Measurements from ENCODE around the gene DONSON.

Gene DONSON

DNA sequence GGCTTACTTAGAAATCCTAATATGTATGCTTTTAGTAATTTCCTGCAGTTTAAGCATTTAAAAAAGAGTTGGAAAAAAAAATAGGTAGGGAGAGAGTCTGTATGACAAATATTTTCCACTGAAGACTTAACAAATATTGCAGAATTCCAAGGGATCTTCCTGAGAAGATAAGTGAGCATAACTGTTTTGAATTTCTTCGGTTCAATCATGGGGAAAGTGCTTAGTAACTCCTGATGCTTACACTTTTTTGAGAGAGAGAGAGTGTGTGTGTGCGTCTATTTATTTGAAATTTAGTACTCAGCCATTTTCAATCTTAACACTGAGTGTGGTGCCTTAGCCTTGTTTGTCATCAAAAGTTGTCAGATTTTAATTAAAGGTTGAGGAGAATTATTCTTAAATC lies 27.1 kb downstream of the DONSON start:
- DNase-seq, result no peak

DNA sequence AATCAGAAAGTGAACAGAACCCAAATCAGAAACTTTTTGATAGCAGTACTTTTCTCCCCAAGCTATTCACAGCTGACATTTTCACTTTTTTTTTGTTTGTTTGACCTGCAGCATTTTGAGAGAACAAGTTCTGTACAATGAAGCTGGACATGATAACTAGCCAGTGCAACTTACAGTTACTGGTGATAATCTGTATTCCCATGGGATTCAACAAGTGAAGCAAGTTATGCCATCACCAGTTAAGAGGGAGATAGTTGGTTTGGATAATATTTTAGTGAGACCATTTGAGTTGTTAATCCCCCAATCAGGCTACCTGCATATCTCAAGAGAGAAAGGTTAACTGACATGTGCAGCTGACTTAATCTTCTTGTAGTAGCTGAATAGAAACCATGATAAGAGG lies 27.5 kb downstream of the DONSON start:
- no peak for DNase-seq

- no peak for DNase-seq
These were observed 28.7 kb downstream of the DONSON start for GRCh38 chr21:33559813-33560212.

GRCh38 chr21:33558777-33559421 lies 29.6 kb downstream of the DONSON start:
- DNase-seq, result no peak

- DNase-seq, result no peak
These were observed 31.0 kb downstream of the DONSON start for GRCh38 chr21:33557447-33557846.

GRCh38 chr21:33554982-33555344 lies 33.5 kb downstream of the DONSON start:
- no peak for DNase-seq

DNA sequence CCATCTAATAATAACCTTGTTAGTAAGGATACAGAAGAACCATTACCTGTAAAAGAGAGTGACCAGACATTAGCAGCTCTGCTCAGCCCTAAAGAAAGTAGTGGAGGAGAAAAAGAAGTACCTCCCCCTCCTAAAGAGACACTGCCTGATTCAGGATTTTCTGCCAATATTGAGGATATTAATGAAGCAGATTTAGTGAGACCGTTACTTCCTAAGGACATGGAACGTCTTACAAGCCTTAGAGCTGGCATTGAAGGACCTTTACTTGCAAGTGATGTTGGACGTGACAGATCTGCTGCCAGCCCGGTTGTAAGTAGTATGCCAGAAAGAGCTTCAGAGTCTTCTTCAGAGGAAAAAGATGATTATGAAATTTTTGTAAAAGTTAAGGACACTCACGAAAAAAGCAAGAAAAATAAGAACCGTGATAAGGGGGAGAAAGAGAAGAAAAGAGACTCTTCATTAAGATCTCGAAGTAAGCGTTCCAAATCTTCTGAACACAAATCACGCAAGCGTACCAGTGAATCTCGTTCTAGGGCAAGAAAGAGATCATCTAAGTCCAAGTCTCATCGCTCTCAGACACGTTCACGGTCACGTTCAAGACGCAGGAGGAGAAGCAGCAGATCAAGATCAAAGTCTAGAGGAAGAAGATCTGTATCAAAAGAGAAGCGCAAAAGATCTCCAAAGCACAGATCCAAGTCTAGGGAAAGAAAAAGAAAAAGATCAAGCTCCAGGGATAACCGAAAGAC lies 34.1 kb downstream of the DONSON start:
- DNase-seq, result no peak

DNA sequence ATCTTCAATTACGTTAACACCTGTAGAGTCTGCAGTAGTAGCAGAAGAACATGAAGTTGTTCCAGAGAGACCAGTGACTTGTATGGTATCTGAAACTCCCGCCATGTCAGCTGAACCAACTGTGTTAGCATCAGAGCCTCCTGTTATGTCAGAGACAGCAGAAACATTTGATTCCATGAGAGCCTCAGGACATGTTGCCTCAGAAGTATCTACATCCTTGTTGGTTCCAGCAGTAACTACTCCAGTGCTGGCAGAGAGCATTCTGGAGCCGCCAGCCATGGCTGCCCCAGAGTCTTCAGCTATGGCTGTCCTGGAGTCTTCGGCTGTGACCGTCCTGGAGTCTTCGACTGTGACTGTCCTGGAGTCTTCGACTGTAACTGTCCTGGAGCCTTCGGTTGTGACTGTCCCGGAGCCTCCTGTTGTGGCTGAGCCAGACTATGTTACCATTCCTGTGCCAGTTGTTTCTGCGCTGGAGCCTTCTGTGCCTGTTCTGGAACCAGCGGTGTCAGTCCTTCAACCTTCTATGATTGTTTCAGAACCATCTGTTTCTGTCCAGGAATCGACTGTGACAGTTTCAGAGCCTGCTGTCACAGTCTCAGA lies 35.4 kb downstream of the DONSON start:
- DNase-seq, result no peak

DNA sequence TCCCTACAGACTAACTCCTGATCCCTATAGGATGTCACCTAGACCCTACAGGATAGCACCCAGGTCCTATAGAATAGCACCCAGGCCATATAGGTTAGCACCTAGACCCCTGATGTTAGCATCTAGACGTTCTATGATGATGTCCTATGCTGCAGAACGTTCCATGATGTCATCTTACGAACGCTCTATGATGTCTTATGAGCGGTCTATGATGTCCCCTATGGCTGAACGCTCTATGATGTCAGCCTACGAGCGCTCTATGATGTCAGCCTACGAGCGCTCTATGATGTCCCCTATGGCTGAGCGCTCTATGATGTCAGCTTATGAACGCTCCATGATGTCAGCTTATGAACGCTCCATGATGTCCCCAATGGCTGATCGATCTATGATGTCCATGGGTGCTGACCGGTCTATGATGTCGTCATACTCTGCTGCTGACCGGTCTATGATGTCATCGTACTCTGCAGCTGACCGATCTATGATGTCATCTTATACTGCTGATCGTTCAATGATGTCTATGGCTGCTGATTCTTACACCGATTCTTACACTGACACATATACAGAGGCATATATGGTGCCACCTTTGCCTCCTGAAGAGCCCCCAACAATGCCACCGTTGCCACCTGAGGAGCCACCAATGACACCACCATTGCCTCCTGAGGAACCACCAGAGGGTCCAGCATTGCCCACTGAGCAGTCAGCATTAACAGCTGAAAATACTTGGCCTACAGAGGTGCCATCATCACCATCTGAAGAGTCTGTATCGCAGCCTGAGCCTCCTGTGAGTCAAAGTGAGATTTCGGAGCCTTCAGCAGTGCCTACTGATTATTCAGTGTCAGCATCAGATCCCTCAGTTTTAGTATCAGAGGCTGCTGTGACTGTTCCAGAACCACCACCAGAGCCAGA lies 36.1 kb downstream of the DONSON start:
- no peak for DNase-seq

DNA sequence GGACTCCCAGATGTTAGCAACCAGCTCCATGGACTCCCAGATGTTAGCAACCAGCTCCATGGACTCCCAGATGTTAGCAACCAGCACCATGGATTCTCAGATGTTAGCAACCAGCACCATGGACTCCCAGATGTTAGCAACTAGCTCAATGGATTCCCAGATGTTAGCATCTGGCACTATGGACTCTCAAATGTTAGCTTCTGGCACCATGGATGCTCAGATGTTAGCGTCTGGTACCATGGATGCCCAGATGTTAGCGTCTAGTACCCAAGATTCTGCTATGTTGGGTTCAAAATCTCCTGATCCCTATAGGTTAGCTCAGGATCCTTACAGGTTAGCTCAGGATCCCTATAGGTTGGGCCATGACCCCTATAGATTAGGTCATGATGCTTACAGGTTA lies 36.8 kb downstream of the DONSON start:
- DNase-seq, result no peak

DNA sequence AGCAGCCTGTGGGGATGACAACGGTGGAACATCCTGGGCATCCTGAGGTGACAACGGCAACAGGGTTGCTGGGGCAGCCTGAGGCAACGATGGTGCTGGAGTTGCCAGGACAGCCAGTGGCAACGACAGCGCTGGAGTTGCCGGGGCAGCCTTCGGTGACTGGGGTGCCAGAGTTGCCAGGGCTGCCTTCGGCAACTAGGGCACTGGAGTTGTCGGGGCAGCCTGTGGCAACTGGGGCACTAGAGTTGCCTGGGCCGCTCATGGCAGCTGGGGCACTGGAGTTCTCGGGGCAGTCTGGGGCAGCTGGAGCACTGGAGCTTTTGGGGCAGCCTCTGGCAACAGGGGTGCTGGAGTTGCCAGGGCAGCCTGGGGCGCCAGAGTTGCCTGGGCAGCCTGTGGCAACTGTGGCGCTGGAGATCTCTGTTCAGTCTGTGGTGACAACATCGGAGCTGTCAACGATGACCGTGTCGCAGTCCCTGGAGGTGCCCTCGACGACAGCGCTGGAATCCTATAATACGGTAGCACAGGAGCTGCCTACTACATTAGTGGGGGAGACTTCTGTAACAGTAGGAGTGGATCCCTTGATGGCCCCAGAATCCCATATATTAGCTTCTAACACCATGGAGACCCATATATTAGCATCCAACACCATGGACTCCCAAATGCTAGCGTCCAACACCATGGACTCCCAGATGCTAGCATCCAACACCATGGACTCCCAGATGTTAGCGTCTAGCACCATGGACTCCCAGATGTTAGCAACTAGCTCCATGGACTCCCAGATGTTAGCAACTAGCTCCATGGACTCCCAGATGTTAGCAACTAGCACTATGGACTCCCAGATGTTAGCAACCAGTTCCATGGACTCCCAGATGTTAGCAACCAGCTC lies 37.5 kb downstream of the DONSON start:
- no peak for DNase-seq

- no peak for DNase-seq
These were observed 38.4 kb downstream of the DONSON start for GRCh38 chr21:33549848-33550771.

- DNase-seq, result no peak
These were observed 42.4 kb downstream of the DONSON start for GRCh38 chr21:33546086-33546485.

DNA sequence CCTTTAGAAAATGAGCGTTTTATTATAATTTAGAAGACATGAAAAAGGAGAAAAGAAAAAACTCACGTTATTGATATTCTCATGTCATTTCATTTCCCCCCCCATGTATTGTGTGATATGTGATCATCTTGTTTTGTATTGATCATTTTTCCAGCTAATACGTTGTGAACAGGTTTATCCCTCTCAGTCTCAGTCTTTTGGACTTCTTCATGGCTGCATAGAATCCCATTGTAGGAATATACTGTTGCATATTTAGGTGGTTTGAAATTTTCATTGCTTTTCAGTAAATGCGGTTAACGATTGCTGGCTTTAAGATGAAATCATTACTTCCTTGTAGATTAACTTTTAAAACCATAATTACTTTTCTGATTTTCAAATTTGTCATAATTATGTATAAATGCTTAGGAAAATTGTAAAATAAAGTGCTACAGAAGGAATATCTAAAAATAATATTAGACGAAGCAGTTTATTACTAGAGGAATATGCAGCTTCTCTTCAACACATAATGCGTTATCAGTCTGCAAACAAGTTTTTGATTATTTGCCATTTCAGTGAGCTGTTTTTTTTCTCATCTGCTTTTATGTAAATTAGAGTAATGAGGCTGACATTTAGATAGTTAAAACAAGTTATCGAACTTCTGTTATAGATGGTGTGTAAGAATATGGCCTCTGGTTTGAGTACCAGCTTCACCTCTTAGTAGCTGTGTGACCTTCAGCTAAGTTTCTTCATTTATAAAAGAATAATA lies 43.9 kb downstream of the DONSON start:
- no peak for DNase-seq

DNA sequence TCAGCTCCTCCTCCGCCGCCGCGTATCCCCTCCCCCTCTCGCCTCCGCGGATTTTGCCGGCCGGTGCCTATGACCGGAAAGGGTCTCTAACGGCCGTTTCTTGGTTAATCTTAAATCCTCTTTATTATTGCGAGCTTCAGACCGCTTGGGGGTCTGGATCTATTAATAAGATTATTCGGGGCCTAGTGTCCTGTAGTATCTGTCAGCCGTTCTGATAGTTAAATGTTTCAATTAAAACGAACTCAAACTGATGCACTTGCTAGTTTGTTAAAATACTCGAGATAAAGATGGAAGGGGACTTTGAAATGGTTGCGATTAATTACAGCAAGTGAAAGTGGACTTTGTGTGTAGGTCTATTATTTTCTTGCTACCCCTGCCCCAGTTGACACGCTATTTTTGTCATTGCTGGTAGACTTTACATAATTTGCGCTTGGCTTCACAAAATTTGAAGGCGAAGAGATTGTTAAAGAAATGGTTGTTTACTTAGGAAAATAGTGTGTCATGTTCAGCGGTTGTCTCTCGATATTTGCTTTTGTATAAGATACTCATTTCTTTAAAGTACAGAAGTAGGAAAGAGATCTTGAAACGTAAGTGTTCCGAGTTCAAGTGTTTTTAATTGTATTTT lies 44.9 kb downstream of the DONSON start:
- DNase-seq, result peak; percentile 33

DNA sequence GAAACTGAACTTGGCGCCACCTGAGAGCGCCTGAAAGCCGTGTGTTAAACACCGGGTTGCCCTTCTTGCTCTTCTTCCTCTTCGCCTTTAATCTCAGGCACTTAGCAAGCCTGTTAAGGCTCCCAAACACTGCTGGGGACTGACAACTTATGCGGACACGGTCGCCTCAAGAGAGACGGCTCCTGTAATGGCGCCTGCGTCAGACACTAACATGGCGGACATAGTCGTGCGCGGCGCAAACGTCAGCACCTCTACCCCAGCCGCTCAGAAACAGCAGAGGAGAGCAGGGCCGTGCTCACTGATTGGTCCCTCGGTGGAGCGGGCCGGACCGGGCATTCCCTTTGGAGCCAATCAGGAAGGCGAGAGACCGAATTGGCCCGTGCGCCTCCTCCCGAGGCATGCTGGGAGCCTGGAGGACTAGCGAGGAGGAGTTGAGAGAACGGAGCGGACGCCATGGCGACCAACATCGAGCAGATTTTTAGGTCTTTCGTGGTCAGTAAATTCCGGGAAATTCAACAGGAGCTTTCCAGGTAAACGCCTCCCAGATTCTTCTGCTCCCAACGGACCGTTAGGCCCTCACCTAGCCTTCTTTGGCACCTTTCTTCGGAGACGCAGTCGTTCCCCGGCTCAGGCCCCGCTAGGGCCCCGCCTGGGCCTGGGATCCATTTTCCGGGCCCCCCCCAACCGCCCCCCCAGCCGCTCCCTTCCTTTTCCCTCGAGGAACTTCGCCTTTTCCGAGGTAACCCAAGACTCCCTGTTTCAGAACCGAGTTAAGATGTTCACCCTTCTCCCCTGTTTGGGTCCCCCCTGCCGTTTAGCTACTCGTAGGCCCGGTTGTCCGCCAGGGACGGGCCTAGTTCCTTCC lies 45.6 kb downstream of the DONSON start, which contains the start of gene SON:
Gene SON (plus strand): TSS at position 399 of the 865 bp plus-strand sequence. CDS start 55 bp downstream, at position 454.
- peak; percentile 96 for DNase-seq

GRCh38 chr21:33541756-33542639 lies 46.5 kb downstream of the DONSON start, which contains the start of gene GART:
TSS of gene GART (minus strand) at chr21:33542117. CDS start at chr21:33539315, 2,802 bp downstream.
- DNase-seq, result peak; percentile 66

Data from DMS79 treated with DMSO at 0.1 percent for 48 hours (cell line).